Heart right ventricle (tissue), 16 donors: ENCODE results near the gene AK4. TPM values are rescaled to one million over a fixed set of nuclear protein-coding genes. Genes with fewer than 3 reads are reported as not detected.
"Not testable (repeated sequence)": the region's sequence is repeated elsewhere in the genome, so short reads cannot be mapped to it uniquely, and the experiment has no call there.

Experiments
- ATAC-seq, 8 donors: fragments of 200-7000 bp; cut with Tn5 transposase; one replicate each; pipeline ENCODE4 v1.9.1; 2020; ENCODE audit warnings: mild to moderate bottlenecking in 8 of 8, moderate library complexity in 8 of 8, moderate number of reproducible peaks in 1 of 8
- DNase-seq, 2 donors: peaks; one replicate each; pipeline ENCODE4 v3.0.0-alpha.2; 2020
- H3K27ac ChIP-seq, 10 donors: fragments of 200-600 bp; sonication (generic) in 2 of 10; one replicate each; pipeline versions ENCODE4 v1.5.0 to v1.8.0; 2020 to 2022; ENCODE audit warnings: mild to moderate bottlenecking in 3 of 10
- H3K27me3 ChIP-seq, 7 donors: fragments of 200-600 bp; one replicate each; pipeline ENCODE4 v1.8.0; 2021 to 2022; ENCODE audit warnings: mild to moderate bottlenecking in 2 of 7
- H3K36me3 ChIP-seq, 9 donors: fragments of 200-600 bp; sonication (generic) in 1 of 9; one replicate each; pipeline versions ENCODE4 v1.5.0 to v1.8.0; 2020 to 2022; ENCODE audit warnings: mild to moderate bottlenecking in 2 of 9
- H3K4me1 ChIP-seq, 9 donors: fragments of 200-600 bp; sonication (generic) in 1 of 9; one replicate each; pipeline versions ENCODE4 v1.5.0 to v1.8.0; 2020 to 2022; ENCODE audit warnings: mild to moderate bottlenecking in 4 of 9
- H3K4me3 ChIP-seq, 10 donors: fragments of 200-600 bp; sonication (generic) in 2 of 10; one replicate each; pipeline versions ENCODE4 v1.5.0 to v1.8.0; 2020 to 2022; ENCODE audit warnings: mild to moderate bottlenecking in 7 of 10, moderate library complexity in 2 of 10
- H3K9me3 ChIP-seq, 11 donors: fragments of 200-600 bp in 10 of 11; sonication (generic) in 2 of 11; one replicate each; pipeline versions ENCODE4 v1.5.0 to v1.8.0; 2013 to 2022; ENCODE audit warnings: mild to moderate bottlenecking in 2 of 11, control low read depth in 1 of 11, moderate library complexity in 1 of 11
- CTCF ChIP-seq, 9 donors: fragments of 200-600 bp; sonication (generic) in 2 of 9; IDR thresholded peaks; one replicate each; pipeline versions ENCODE4 v1.5.0 to v1.8.0; 2021 to 2022; ENCODE audit warnings: antibody characterized with exemption in 9 of 9, mild to moderate bottlenecking in 5 of 9, moderate library complexity in 1 of 9
- WGBS, 2 donors: extraction: QIAGEN DNeasy Blood & Tissue Kit; methylation state at CpG; one replicate each; pipeline ENCODE4 v1.1.7; 2013; ENCODE audit warnings: inconsistent platforms in 1 of 2; 5-methylcytosine and 5-hydroxymethylcytosine counted together
- intact Hi-C, 10 donors: fragments of 100-400 bp; cut with DNase I; formaldehyde crosslinking; loops; one replicate each; pipeline versions ENCODE4 v1.11.1 to v1.14.2; 2022
- polyA plus RNA-seq, 2 donors: library from polyadenylated mRNA; stranded (reverse); fragments of 200-250 nt; gene quantifications; one replicate each; pipeline ENCODE4 v1.2.3, GENCODE V29; 2013
- total RNA-seq, 10 donors: library from RNA; stranded (reverse); fragmentation: NEBNext Ultra II Directional in 3 of 10; extraction: Animal tissue kit (Norgen Biotek cat#: 25700) in 3 of 10; gene quantifications; one replicate each; pipeline versions ENCODE4 v1.2.1 to v1.2.4, GENCODE V29; 2021 to 2023
- donor health status: Arrhythmogenic right ventricular cardiomyopathy.
- donor health status: ischemic (EF 13 %, LVEDD 7.1; RV severe dilation, severe dysfunction).
- donor health status: healthy with polysubstance abuse.
- donor health status: DM: no; HTN: yes; CAD: no.
- donor health status: DM: no; HTN: no; CAD: no.
- donor health status: ischemic (EF 25% LVEDD 6.9; RV normal size, moderate dysfunction).
- donor health status: ischemic (EF 25% LVEDD 5.7; RV mildly dilated, moderate dysfunction).
- donor health status: healthy.
- donor health status: DM: yes; HTN: yes; CAD: no.
- donor health status: Ischemic cardiomyopathy.
- donor health status: ischemic (EF 35%, LVEDD 5.7; RV mildly dilated, moderate dysfunction).
- donor health status: nonischemic (EF 11% LVEDD 7.7; RV severe dilation, severe dysfunction).
- donor health status: DM: yes; HTN: yes; CAD: no.
- donor health status: PGD.
- donor health status: ischemic (EF 29% LVEDD 5.4; RV normal size, mild dysfunction).
- donor health status: nonischemic (EF 23%, LVEDD 6.1; RV moderate dilation, normal function).

Gene AK4
- total and polyA plus RNA-seq, 12 donors: 9.9 to 179 (median 142) TPM

GRCh38 chr1:65114322-65114721 lies 33.7 kb upstream of the AK4 start:
- Histone ChIP-seq H3K4me1 (peaks cover 0 to 23% (median 13%) of the 10 kb centered on the region in 9 donors), H3K36me3 (no peaks in the 10 kb centered on the region), H3K9me3 (no peaks in the 10 kb centered on the region), H3K4me3 (peak overlapping the region in 1 of 10 donors; percentile 9), H3K27ac (peak overlapping the region in 6 of 10 donors; percentile 23 to 70 (median 48)), H3K27me3 (no peaks in the 10 kb centered on the region)
- DNase-seq: peak in 1 of 2 donors; percentile 63
- peak in 7 of 8 donors; percentile 33 to 76 (median 71) for ATAC-seq
- 32 to 40% methylated on average over 4 of the region's 4 CpGs for WGBS, 2 donors
- intact Hi-C loops: no loop called here
- TF ChIP-seq CTCF (IDR thresholded peaks at IDR 0.05): no peak

DNA sequence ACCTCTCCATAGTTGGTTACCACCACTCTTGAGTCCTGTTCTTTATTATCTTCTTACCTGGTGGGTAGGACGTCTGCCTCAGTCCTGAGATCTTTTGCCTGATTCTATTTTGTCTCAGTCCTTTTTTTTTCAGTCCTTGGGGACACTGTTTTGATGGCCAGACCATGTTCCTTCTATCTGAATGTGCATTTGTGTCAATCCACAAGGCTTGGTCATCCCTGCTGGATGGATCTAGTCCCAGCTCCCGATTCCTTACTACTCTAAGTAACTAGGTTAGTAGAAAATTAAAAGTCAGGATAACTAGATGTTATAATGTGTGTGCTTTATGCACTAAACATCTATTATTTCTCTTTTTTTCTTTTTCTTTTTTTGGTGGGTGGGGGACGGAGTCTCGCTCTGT lies 28.1 kb upstream of the AK4 start:
- Histone ChIP-seq H3K27me3 (no peaks in the 10 kb centered on the region), H3K9me3 (no peaks in the 10 kb centered on the region), H3K4me3 (no peak overlapping the region), H3K27ac (no peak overlapping the region), H3K36me3 (no peaks in the 10 kb centered on the region), H3K4me1 (peaks cover 0 to 1% (median 0%) of the 10 kb centered on the region in 9 donors)
- DNase-seq (no peak), ATAC-seq (no peak)
- intact Hi-C loops: no loop called here
- 82 to 84% methylated on average over 4 of the region's 4 CpGs for WGBS, 2 donors
- TF ChIP-seq CTCF (IDR thresholded peaks at IDR 0.05): no peak

DNA sequence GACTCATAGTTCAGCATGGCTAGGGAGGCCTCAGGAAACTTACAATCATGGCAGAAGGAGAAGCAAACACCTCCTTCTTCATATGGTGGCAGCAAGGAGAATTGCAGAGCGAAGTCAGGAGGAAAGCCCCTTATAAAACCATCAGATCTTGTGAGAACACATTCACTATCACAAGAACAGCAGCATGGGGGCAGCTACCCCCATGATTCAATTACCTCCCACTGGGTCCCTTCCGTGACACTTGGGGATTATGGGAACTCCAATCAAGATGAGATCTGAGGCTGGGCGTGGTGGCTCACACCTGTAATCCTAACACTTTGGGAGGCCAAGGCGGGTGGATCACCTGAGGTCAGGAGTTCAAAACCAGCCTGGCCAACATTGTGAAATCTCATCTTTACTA lies 18.9 kb upstream of the AK4 start:
- H3K9me3 ChIP-seq, ATAC-seq, H3K4me3 ChIP-seq, H3K4me1 ChIP-seq, H3K27ac ChIP-seq, DNase-seq, intact Hi-C loops, H3K27me3 ChIP-seq, H3K36me3 ChIP-seq: not testable (repeated sequence)
- WGBS, 2 donors: 91 to 93% methylated on average over 4 of the region's 4 CpGs

DNA sequence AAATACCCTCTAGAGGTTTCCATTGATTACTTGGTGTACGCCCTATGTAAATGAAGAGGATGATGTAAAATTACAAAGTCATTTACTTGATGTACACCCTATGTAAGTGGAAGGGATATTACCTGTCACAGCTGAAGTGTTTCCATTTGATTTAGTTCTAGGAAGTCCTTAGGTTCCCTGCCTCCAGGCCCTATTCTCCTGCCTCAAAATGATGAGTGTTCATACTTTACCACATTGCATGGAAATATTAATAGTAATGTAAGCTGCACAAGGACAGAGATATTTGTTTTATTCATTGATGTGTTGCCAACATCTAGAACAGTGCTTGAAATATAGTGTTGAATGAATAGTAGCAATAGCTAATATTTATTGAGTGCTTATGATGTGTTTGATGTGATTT lies 9.5 kb upstream of the AK4 start:
- H3K4me3 ChIP-seq: no peak overlapping the region
- no peaks in the 10 kb centered on the region for H3K9me3 ChIP-seq
- WGBS, 2 donors: 98 to 100% methylated on average over 1 of the region's 1 CpG
- no peaks in the 10 kb centered on the region for H3K27me3 ChIP-seq
- DNase-seq: no peak
- intact Hi-C loops: loop anchor here in 2 of 10 donors (5.0 to 10.0 kb wide), 2 partner anchors 56 to 64 kb away; no protein-coding TSS in a partner anchor
- H3K4me1 ChIP-seq: peaks cover 0 to 14% (median 0%) of the 10 kb centered on the region in 9 donors
- ATAC-seq: no peak
- no peaks in the 10 kb centered on the region for H3K36me3 ChIP-seq
- TF ChIP-seq CTCF (IDR thresholded peaks at IDR 0.05): no peak
- no peak overlapping the region for H3K27ac ChIP-seq

DNA sequence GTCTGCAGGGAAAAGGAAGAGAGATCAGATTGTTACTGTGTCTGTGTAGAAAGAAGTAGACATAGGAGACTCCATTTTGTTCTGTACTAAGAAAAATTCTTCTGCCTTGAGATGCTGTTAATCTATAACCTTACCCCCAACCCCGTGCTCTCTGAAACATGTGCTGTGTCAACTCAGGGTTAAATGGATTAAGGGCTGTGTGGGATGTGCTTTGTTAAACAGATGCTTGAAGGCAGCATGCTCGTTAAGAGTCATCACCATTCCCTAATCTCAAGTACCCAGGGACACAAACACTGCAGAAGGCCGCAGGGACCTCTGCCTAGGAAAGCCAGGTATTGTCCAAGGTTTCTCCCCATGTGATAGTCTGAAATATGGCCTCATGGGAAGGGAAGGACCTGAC lies 8.2 kb upstream of the AK4 start:
- not testable (repeated sequence) for H3K27ac ChIP-seq, DNase-seq, H3K36me3 ChIP-seq, ATAC-seq, H3K4me3 ChIP-seq, H3K9me3 ChIP-seq, H3K27me3 ChIP-seq
- intact Hi-C loops: loop anchor here in 5 of 10 donors (5.0 to 10.0 kb wide), 4 partner anchors 57 to 75 kb away; no protein-coding TSS in a partner anchor
- WGBS, 2 donors: 51 to 68% methylated on average over 3 of the region's 3 CpGs
- peaks cover 0 to 14% (median 0%) of the 10 kb centered on the region in 9 donors for H3K4me1 ChIP-seq
